HepG2 (cell line): Measurements from ENCODE around the gene UFSP2. TPM values are rescaled to one million over a fixed set of nuclear protein-coding genes. Genes with fewer than 3 reads are reported as not detected.

Experiments
- CENPT ChIP-seq: sonication (generic); formaldehyde crosslinking; IDR thresholded peaks from 2 replicates; pipeline ENCODE4 v1.8.0; 2022; ENCODE audit warnings: low read depth, mild to moderate bottlenecking, moderate library complexity, missing genetic modification reagents
- DRAP1 ChIP-seq: IDR thresholded peaks from 2 replicates; pipeline ENCODE4 v1.6.1; 2016; ENCODE audit warnings: missing genetic modification reagents, missing compliant biosample characterization
- EHMT2 ChIP-seq: fragments of 200-600 bp; sonication (generic); IDR thresholded peaks from 2 replicates; pipeline ENCODE4 v1.7.0; 2017; ENCODE audit warnings: antibody characterized with exemption, low read depth, low read length, borderline replicate concordance
- ELF3 ChIP-seq: IDR thresholded peaks from 2 replicates; pipeline ENCODE4 v1.6.1; 2016; ENCODE audit warnings: missing genetic modification reagents, missing compliant biosample characterization
- EP300 ChIP-seq, 3 experiments: sonication (generic) in 1 of 3; formaldehyde crosslinking in 1 of 3; IDR thresholded peaks; 2 replicates each; pipeline versions ENCODE4 v1.5.1 to v1.6.1; 2011 to 2020; ENCODE audit warnings: low read depth in 2 of 3, low read length in 2 of 3, borderline replicate concordance in 1 of 3, improper control_type of control experiment in 1 of 3, mild to moderate bottlenecking in 1 of 3, missing genetic modification reagents in 1 of 3, moderate library complexity in 1 of 3
- FOXO1 ChIP-seq: sonication (generic); formaldehyde crosslinking; IDR thresholded peaks from 2 replicates; pipeline ENCODE4 v1.4.0; 2020; ENCODE audit warnings: missing genetic modification reagents
- HBP1 ChIP-seq: IDR thresholded peaks from 2 replicates; pipeline ENCODE4 v1.6.1; 2016; ENCODE audit warnings: low read depth, control low read depth
- IRF1 ChIP-seq: sonication (generic); formaldehyde crosslinking; IDR thresholded peaks from 2 replicates; pipeline ENCODE4 v1.4.0; 2020; ENCODE audit warnings: low read depth, mild to moderate bottlenecking, missing genetic modification reagents
- MBD4 ChIP-seq: IDR thresholded peaks from 2 replicates; pipeline ENCODE4 v1.6.1; 2012; ENCODE audit warnings: low read length, inconsistent platforms, borderline replicate concordance
- MIER2 ChIP-seq: IDR thresholded peaks from 2 replicates; pipeline ENCODE4 v1.6.1; 2016; ENCODE audit warnings: missing biosample characterization, missing genetic modification reagents
- RERE ChIP-seq: IDR thresholded peaks from 2 replicates; pipeline ENCODE4 v1.6.1; 2016; ENCODE audit warnings: low read depth, missing genetic modification reagents, missing compliant biosample characterization
- REXO4 ChIP-seq: sonication (generic); formaldehyde crosslinking; IDR thresholded peaks from 2 replicates; pipeline ENCODE4 v1.8.0; 2022; ENCODE audit warnings: missing genetic modification reagents, mild to moderate bottlenecking, borderline replicate concordance
- USF2 ChIP-seq, 2 experiments: sonication (generic) in 1 of 2; formaldehyde crosslinking in 1 of 2; IDR thresholded peaks; 2 replicates each; pipeline versions ENCODE4 v1.5.1 to v1.6.1; 2011 to 2020; ENCODE audit warnings: borderline replicate concordance in 1 of 2, low read depth in 1 of 2, low read length in 1 of 2, mild to moderate bottlenecking in 1 of 2, missing genetic modification reagents in 1 of 2, moderate library complexity in 1 of 2
- ZC3H13 ChIP-seq: sonication (generic); formaldehyde crosslinking; IDR thresholded peaks from 2 replicates; pipeline ENCODE4 v1.8.1; 2023; ENCODE audit warnings: mild to moderate bottlenecking, missing genetic modification reagents, moderate library complexity
- ZNF30 ChIP-seq: sonication (generic); formaldehyde crosslinking; IDR thresholded peaks from 2 replicates; pipeline ENCODE4 v1.5.0; 2020; ENCODE audit warnings: mild to moderate bottlenecking, missing genetic modification reagents
- ZNF557 ChIP-seq: sonication (generic); formaldehyde crosslinking; IDR thresholded peaks from 2 replicates; pipeline ENCODE4 v1.4.0; 2020; ENCODE audit warnings: missing genetic modification reagents
- ZSCAN20 ChIP-seq: sonication (generic); formaldehyde crosslinking; IDR thresholded peaks from 2 replicates; pipeline ENCODE4 v1.4.0; 2020; ENCODE audit warnings: missing genetic modification reagents, mild to moderate bottlenecking, borderline replicate concordance
- polyA plus RNA-seq, 8 experiments: library from polyadenylated mRNA; depleted of rRNA in 3 of 8; stranded (reverse) in 7 of 8; unstranded in 1 of 8; fragments of >200 nt; fragmentation: Illumina TruSeq in 4 of 8; extraction: Trizol in 4 of 8; gene quantifications; 2 replicates each; pipeline versions ENCODE4 v1.2.1 to v1.2.3, GENCODE V29; 2011 to 2016; ENCODE audit warnings: low read depth in 4 of 8, missing spikeins in 1 of 8, mixed read lengths in 1 of 8; ENCODE audit not compliant: insufficient read depth in 1 of 8
- total RNA-seq, 5 experiments: library from RNA; depleted of rRNA; stranded (reverse); fragments of >200 nt; fragmentation: Illumina TruSeq; extraction: Trizol; gene quantifications; 2 replicates each; pipeline ENCODE4 v1.2.3, GENCODE V29; 2016; ENCODE audit warnings: low read depth in 1 of 5

Gene UFSP2
- total and polyA plus RNA-seq, 2 of the 13 experiments (the other 11 are each of a cell fraction or from before 2014, with no cell fraction given): 24.1 to 32.3 TPM

- TF ChIP-seq ZNF557 (CRISPR knock-in tag): peak; percentile 88; the same call in 1 of the 2 replicates
- no peak for TF ChIP-seq IRF1 (CRISPR knock-in tag)
- no peak for TF ChIP-seq ZC3H13 (CRISPR knock-in tag)
- TF ChIP-seq EHMT2: no peak
- no peak for TF ChIP-seq ZSCAN20
- peak; percentile 23; the same call in 1 of the 2 replicates for TF ChIP-seq ZNF30 (CRISPR knock-in tag)
- TF ChIP-seq HBP1 (CRISPR knock-in tag): peak; percentile 28; the same call in 1 of the 2 replicates
- peak in 1 of 2 experiments; percentile 45; a peak in 2 of 4 replicates for TF ChIP-seq EP300 (IDR thresholded peaks at IDR 0.05; ENCODE audit: low read depth in 2 of 2, low read length in 2 of 2)
- TF ChIP-seq EP300 (CRISPR knock-in tag; IDR thresholded peaks at IDR 0.05; ENCODE audit: borderline replicate concordance): no peak
- no peak for TF ChIP-seq FOXO1 (CRISPR knock-in tag)
- no peak for TF ChIP-seq MIER2 (CRISPR knock-in tag)
- TF ChIP-seq USF2 (IDR thresholded peaks at IDR 0.05; ENCODE audit: low read depth, low read length): no peak
- peak; percentile 49; the same call in 1 of the 2 replicates for TF ChIP-seq USF2 (CRISPR knock-in tag; IDR thresholded peaks at IDR 0.05; ENCODE audit: borderline replicate concordance)
- no peak for TF ChIP-seq RERE
- no peak for TF ChIP-seq REXO4 (CRISPR knock-in tag)
- TF ChIP-seq MBD4: no peak
- TF ChIP-seq CENPT (CRISPR knock-in tag): no peak
- TF ChIP-seq ELF3 (CRISPR knock-in tag): peak; percentile 15; the same call in 1 of the 2 replicates
- peak; percentile 99 for TF ChIP-seq DRAP1 (CRISPR knock-in tag)
These were observed 28.9 kb downstream of the UFSP2 start, which contains the start of gene ANKRD37 (continued) for GRCh38 chr4:185396724-185397385.
